Measurements from ENCODE around the gene E2F1. TPM values are rescaled to one million over a fixed set of nuclear protein-coding genes. Genes with fewer than 3 reads are reported as not detected.

The E2F1 gene
- total and polyA plus RNA-seq, 2 experiments from 2014 or later = 12.1 to 42.6 TPM

DNA sequence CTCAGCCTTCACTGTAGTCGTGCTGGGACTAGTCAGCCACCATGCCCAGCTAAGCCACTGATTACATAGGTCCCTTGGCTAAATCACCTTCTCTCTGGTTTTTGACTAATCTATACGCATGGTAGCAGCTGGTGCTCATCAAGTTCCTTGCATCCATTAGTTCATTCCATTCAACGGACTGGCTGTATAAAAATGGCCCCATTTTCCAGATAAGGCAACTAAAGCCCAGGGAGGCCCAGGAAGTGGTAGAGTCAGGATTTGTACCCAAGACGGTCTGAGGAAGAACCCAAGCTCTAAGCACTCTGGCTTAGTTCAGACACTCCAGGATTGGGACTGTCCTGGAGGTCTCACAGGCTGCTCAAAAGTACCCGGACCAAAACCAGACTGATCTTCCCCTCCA, 4.9 kb downstream of the E2F1 start (continued):
- TF ChIP-seq, protein P1, sequence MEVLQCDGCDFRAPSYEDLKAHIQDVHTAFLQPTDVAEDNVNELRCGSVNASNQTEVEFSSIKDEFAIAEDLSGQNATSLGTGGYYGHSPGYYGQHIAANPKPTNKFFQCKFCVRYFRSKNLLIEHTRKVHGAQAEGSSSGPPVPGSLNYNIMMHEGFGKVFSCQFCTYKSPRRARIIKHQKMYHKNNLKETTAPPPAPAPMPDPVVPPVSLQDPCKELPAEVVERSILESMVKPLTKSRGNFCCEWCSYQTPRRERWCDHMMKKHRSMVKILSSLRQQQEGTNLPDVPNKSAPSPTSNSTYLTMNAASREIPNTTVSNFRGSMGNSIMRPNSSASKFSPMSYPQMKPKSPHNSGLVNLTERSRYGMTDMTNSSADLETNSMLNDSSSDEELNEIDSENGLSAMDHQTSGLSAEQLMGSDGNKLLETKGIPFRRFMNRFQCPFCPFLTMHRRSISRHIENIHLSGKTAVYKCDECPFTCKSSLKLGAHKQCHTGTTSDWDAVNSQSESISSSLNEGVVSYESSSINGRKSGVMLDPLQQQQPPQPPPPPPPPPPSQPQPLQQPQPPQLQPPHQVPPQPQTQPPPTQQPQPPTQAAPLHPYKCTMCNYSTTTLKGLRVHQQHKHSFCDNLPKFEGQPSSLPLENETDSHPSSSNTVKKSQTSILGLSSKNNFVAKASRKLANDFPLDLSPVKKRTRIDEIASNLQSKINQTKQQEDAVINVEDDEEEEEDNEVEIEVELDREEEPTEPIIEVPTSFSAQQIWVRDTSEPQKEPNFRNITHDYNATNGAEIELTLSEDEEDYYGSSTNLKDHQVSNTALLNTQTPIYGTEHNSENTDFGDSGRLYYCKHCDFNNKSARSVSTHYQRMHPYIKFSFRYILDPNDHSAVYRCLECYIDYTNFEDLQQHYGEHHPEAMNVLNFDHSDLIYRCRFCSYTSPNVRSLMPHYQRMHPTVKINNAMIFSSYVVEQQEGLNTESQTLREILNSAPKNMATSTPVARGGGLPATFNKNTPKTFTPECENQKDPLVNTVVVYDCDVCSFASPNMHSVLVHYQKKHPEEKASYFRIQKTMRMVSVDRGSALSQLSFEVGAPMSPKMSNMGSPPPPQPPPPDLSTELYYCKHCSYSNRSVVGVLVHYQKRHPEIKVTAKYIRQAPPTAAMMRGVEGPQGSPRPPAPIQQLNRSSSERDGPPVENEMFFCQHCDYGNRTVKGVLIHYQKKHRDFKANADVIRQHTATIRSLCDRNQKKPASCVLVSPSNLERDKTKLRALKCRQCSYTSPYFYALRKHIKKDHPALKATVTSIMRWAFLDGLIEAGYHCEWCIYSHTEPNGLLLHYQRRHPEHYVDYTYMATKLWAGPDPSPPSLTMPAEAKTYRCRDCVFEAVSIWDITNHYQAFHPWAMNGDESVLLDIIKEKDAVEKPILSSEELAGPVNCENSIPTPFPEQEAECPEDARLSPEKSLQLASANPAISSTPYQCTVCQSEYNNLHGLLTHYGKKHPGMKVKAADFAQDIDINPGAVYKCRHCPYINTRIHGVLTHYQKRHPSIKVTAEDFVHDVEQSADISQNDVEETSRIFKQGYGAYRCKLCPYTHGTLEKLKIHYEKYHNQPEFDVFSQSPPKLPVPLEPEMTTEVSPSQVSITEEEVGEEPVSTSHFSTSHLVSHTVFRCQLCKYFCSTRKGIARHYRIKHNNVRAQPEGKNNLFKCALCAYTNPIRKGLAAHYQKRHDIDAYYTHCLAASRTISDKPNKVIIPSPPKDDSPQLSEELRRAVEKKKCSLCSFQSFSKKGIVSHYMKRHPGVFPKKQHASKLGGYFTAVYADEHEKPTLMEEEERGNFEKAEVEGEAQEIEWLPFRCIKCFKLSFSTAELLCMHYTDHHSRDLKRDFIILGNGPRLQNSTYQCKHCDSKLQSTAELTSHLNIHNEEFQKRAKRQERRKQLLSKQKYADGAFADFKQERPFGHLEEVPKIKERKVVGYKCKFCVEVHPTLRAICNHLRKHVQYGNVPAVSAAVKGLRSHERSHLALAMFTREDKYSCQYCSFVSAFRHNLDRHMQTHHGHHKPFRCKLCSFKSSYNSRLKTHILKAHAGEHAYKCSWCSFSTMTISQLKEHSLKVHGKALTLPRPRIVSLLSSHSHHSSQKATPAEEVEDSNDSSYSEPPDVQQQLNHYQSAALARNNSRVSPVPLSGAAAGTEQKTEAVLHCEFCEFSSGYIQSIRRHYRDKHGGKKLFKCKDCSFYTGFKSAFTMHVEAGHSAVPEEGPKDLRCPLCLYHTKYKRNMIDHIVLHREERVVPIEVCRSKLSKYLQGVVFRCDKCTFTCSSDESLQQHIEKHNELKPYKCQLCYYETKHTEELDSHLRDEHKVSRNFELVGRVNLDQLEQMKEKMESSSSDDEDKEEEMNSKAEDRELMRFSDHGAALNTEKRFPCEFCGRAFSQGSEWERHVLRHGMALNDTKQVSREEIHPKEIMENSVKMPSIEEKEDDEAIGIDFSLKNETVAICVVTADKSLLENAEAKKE (CRISPR knock-in tag; IDR thresholded peaks at IDR 0.05) = no peak
- no peak for TF ChIP-seq ZNF331 (CRISPR knock-in tag; IDR thresholded peaks at IDR 0.05; ENCODE audit: low read depth)

DNA sequence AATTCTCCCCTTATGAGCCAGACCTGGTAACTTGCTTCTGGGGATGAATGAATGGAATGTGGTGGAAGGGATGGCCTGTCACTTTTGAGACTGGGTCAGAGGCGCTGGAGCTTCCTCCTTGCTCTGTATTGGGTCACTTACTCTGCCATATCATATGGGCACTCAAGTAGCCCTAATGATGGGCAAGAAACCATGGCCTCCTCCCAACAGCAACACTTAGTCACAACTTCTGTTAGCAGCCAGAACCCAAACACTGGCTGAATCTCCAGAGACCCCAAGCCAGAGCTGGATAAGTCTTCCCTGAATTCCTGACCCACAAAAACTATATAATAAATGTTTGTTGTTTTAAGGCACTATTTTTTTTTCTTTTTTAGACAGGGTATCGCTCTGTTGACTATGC, 5.5 kb downstream of the E2F1 start:
- Mint-ChIP-seq H3K27me3 (ENCODE audit: insufficient read depth, low read depth, poor library complexity) (peaks cover 10% of the 10 kb centered on the region), H3K9me3 (no peaks in the 10 kb centered on the region; the same call in 2 of the 3 replicates), H3K27ac (no peak overlapping the region), H3K4me3 (no peak overlapping the region), H3K4me1 (peaks cover 25% of the 10 kb centered on the region), H3K36me3 (ENCODE audit: low read depth) (peaks cover 37% of the 10 kb centered on the region)
- DNase-seq (ENCODE audit: low spot score) (no peak), ATAC-seq (no peak)
- H4K20me1 ChIP-seq (replicated peaks; ENCODE audit: insufficient read depth) = peaks cover 31% of the 10 kb centered on the region; the same call in 1 of the 2 replicates
- no peak overlapping the region for H3K4me3 ChIP-seq
- 0 out of 2 replicates have a peak, but pooled peaks cover 8% of the 10 kb centered on the region for H3F3A ChIP-seq (replicated peaks; ENCODE audit: low read depth)
- H3K9me2 ChIP-seq (ENCODE audit: insufficient read depth) = no peaks in the 10 kb centered on the region
- H3K36me3 ChIP-seq (ENCODE audit: insufficient read depth) = peaks cover 4% of the 10 kb centered on the region; the same call in 1 of the 2 replicates
- H3K27me3 ChIP-seq (ENCODE audit: insufficient read depth) = no peaks in the 10 kb centered on the region
- H3K4me2 ChIP-seq = no peak overlapping the region
- peaks cover 39% of the 10 kb centered on the region for H3K79me2 ChIP-seq (replicated peaks; ENCODE audit: insufficient read depth)
- no peak overlapping the region for H3K27ac ChIP-seq (ENCODE audit: low read depth)
- no peak overlapping the region for H2AFZ ChIP-seq
- peaks cover 6% of the 10 kb centered on the region; the same call in 1 of the 2 replicates for H3K4me1 ChIP-seq (ENCODE audit: insufficient read depth)
- TF ChIP-seq ZNF114 (CRISPR knock-in tag; IDR thresholded peaks at IDR 0.05) (no peak), POLR2AphosphoS5 (IDR thresholded peaks at IDR 0.05; ENCODE audit: low read depth) (no peak), STAT1 (IDR thresholded peaks at IDR 0.05; ENCODE audit: unreplicated experiment) (no peak), NANOG (IDR thresholded peaks at IDR 0.05; ENCODE audit: borderline replicate concordance) (no peak), JUNB (IDR thresholded peaks at IDR 0.05; ENCODE audit: unreplicated experiment) (no peak)
- TF ChIP-seq, protein P2, sequence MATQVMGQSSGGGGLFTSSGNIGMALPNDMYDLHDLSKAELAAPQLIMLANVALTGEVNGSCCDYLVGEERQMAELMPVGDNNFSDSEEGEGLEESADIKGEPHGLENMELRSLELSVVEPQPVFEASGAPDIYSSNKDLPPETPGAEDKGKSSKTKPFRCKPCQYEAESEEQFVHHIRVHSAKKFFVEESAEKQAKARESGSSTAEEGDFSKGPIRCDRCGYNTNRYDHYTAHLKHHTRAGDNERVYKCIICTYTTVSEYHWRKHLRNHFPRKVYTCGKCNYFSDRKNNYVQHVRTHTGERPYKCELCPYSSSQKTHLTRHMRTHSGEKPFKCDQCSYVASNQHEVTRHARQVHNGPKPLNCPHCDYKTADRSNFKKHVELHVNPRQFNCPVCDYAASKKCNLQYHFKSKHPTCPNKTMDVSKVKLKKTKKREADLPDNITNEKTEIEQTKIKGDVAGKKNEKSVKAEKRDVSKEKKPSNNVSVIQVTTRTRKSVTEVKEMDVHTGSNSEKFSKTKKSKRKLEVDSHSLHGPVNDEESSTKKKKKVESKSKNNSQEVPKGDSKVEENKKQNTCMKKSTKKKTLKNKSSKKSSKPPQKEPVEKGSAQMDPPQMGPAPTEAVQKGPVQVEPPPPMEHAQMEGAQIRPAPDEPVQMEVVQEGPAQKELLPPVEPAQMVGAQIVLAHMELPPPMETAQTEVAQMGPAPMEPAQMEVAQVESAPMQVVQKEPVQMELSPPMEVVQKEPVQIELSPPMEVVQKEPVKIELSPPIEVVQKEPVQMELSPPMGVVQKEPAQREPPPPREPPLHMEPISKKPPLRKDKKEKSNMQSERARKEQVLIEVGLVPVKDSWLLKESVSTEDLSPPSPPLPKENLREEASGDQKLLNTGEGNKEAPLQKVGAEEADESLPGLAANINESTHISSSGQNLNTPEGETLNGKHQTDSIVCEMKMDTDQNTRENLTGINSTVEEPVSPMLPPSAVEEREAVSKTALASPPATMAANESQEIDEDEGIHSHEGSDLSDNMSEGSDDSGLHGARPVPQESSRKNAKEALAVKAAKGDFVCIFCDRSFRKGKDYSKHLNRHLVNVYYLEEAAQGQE (IDR thresholded peaks at IDR 0.05; ENCODE audit: unreplicated experiment) = no peak
